H1 (cell line): ENCODE data around the gene ANKFY1. TPM values are rescaled to one million over a fixed set of nuclear protein-coding genes. Genes with fewer than 3 reads are reported as not detected.

Source experiments
- BACH1 ChIP-seq: IDR thresholded peaks from 2 replicates; pipeline ENCODE4 v1.6.1; 2012; ENCODE audit warnings: low read length, improper control_type of control experiment
- BCL11A ChIP-seq, 2 experiments: IDR thresholded peaks; one replicate each; pipeline ENCODE4 v1.6.1; 2011; ENCODE audit warnings: low read depth in 2 of 2, low read length in 2 of 2, mild to moderate bottlenecking in 2 of 2
- polyA plus RNA-seq, 7 experiments: library from polyadenylated mRNA; depleted of rRNA in 3 of 7; stranded (reverse) in 5 of 7; unstranded in 2 of 7; fragments of >200 nt in 5 of 7; fragments of 200-250 nt in 2 of 7; gene quantifications; 1 replicate in 5 of 7; 2 replicates in 1 of 7; 4 replicates in 1 of 7; pipeline versions ENCODE4 v1.2.1 to v1.2.3, GENCODE V29; 2011 to 2013; ENCODE audit warnings: missing spikeins in 2 of 7, mixed read lengths in 2 of 7
- total RNA-seq: library from RNA; stranded (reverse); fragmentation: NEBNext Ultra II Directional; extraction: Animal tissue kit (Norgen Biotek cat#: 25700); gene quantifications from 2 replicates; pipeline ENCODE4 v1.2.1, GENCODE V29; 2021
- TF ChIP-seq, protein P1 (sequence below): fragments of 300-600 bp; sonication (generic); IDR thresholded peaks from 2 replicates; pipeline ENCODE4 v1.7.1; 2012; ENCODE audit warnings: low read length, moderate library complexity, mild to moderate bottlenecking, inconsistent platforms; ENCODE audit not compliant: insufficient replicate concordance

Gene ANKFY1
- total and polyA plus RNA-seq, 2 of the 8 experiments (the other 6 are each of a cell fraction or from before 2014, with no cell fraction given) = 28.3 to 45.3 TPM

DNA sequence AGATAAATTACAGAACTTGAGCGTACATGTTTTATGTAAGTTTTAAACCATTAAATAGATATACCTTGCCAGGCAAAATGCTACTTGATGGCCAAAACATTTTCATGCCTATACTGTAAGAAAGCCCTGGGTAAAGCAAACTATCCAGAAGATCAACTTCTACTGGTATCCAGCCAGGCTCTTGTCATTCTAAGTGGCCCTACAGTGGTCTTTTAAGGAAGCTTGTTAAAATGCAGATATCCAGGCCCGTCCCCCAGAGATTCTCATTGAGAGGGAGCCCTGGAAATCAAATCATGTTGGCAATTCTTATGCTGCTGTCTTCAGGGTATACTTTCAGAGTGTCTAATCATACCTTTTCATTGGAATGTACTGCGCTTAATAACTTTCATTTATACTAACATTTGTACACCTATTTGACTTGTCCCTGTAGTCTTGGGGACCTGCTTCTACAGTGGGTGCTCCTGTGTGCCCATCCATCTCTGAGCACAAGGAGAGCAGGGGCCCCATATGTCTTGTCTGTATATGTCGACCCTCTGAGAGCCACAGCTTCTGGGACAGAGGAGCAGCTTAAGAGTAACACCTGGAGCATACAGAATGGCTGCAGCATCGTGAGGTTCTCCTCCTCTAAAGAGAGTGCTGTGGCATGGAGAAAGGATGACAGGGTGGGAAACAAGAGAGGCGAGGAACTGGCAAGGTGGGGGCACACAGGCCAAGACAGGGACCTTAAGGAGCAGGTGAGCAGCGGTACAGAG lies 43.6 kb upstream of the ANKFY1 start (continued):
- TF ChIP-seq, protein P1, sequence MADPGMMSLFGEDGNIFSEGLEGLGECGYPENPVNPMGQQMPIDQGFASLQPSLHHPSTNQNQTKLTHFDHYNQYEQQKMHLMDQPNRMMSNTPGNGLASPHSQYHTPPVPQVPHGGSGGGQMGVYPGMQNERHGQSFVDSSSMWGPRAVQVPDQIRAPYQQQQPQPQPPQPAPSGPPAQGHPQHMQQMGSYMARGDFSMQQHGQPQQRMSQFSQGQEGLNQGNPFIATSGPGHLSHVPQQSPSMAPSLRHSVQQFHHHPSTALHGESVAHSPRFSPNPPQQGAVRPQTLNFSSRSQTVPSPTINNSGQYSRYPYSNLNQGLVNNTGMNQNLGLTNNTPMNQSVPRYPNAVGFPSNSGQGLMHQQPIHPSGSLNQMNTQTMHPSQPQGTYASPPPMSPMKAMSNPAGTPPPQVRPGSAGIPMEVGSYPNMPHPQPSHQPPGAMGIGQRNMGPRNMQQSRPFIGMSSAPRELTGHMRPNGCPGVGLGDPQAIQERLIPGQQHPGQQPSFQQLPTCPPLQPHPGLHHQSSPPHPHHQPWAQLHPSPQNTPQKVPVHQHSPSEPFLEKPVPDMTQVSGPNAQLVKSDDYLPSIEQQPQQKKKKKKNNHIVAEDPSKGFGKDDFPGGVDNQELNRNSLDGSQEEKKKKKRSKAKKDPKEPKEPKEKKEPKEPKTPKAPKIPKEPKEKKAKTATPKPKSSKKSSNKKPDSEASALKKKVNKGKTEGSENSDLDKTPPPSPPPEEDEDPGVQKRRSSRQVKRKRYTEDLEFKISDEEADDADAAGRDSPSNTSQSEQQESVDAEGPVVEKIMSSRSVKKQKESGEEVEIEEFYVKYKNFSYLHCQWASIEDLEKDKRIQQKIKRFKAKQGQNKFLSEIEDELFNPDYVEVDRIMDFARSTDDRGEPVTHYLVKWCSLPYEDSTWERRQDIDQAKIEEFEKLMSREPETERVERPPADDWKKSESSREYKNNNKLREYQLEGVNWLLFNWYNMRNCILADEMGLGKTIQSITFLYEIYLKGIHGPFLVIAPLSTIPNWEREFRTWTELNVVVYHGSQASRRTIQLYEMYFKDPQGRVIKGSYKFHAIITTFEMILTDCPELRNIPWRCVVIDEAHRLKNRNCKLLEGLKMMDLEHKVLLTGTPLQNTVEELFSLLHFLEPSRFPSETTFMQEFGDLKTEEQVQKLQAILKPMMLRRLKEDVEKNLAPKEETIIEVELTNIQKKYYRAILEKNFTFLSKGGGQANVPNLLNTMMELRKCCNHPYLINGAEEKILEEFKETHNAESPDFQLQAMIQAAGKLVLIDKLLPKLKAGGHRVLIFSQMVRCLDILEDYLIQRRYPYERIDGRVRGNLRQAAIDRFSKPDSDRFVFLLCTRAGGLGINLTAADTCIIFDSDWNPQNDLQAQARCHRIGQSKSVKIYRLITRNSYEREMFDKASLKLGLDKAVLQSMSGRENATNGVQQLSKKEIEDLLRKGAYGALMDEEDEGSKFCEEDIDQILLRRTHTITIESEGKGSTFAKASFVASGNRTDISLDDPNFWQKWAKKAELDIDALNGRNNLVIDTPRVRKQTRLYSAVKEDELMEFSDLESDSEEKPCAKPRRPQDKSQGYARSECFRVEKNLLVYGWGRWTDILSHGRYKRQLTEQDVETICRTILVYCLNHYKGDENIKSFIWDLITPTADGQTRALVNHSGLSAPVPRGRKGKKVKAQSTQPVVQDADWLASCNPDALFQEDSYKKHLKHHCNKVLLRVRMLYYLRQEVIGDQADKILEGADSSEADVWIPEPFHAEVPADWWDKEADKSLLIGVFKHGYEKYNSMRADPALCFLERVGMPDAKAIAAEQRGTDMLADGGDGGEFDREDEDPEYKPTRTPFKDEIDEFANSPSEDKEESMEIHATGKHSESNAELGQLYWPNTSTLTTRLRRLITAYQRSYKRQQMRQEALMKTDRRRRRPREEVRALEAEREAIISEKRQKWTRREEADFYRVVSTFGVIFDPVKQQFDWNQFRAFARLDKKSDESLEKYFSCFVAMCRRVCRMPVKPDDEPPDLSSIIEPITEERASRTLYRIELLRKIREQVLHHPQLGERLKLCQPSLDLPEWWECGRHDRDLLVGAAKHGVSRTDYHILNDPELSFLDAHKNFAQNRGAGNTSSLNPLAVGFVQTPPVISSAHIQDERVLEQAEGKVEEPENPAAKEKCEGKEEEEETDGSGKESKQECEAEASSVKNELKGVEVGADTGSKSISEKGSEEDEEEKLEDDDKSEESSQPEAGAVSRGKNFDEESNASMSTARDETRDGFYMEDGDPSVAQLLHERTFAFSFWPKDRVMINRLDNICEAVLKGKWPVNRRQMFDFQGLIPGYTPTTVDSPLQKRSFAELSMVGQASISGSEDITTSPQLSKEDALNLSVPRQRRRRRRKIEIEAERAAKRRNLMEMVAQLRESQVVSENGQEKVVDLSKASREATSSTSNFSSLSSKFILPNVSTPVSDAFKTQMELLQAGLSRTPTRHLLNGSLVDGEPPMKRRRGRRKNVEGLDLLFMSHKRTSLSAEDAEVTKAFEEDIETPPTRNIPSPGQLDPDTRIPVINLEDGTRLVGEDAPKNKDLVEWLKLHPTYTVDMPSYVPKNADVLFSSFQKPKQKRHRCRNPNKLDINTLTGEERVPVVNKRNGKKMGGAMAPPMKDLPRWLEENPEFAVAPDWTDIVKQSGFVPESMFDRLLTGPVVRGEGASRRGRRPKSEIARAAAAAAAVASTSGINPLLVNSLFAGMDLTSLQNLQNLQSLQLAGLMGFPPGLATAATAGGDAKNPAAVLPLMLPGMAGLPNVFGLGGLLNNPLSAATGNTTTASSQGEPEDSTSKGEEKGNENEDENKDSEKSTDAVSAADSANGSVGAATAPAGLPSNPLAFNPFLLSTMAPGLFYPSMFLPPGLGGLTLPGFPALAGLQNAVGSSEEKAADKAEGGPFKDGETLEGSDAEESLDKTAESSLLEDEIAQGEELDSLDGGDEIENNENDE = no peak
- TF ChIP-seq BCL11A (IDR thresholded peaks at IDR 0.05; ENCODE audit: low read depth in 2 of 2, low read length in 2 of 2) (peak in 1 of 2 experiments; percentile 46), BACH1 (no peak)
